Measurements from ENCODE around the gene FCN1. TPM values are rescaled to one million over a fixed set of nuclear protein-coding genes. Genes with fewer than 3 reads are reported as not detected.

The FCN1 gene
- total and polyA plus RNA-seq, 2 of the 8 experiments (the other 6 are each of a cell fraction or from before 2014, with no cell fraction given), result not detected

- TF ChIP-seq CTBP2 (IDR thresholded peaks at IDR 0.05; ENCODE audit: borderline replicate concordance, insufficient read depth, insufficient read length, low read length) (no peak), NRF1 (IDR thresholded peaks at IDR 0.05; ENCODE audit: low read depth, low read length) (no peak), RFX5 (IDR thresholded peaks at IDR 0.05; ENCODE audit: borderline replicate concordance, low read depth, low read length) (no peak), FOSL1 (IDR thresholded peaks at IDR 0.05; ENCODE audit: insufficient read depth, low read depth, low read length) (no peak), POLR2A (IDR thresholded peaks at IDR 0.05; ENCODE audit: control extremely low read depth in 1 of 2, low read depth in 2 of 2, low read length in 2 of 2) (no peak), SP1 (IDR thresholded peaks at IDR 0.05; ENCODE audit: low read depth, low read length) (no peak), PHF8 (conservative IDR thresholded peaks at IDR 0.05; ENCODE audit: low read depth, low read length) (no peak), JUND (IDR thresholded peaks at IDR 0.05; ENCODE audit: low read length) (no peak), E2F6 (IDR thresholded peaks at IDR 0.05) (no peak)
Measured at GRCh38 chr9:134896834-134897583, 20.7 kb downstream of the FCN1 start (continued).

Measured in H1 (cell line).